MM.1S (cell line): Measurements from ENCODE around the gene EIF4B.

Experiments used
- DNase-seq: peaks from one replicate; pipeline ENCODE4 v3.0.0-alpha.2; 2015
- H2AFZ ChIP-seq: fragments of 300-600 bp; sonication (generic); 2 replicates; pipeline ENCODE4 v1.6.0; 2016; ENCODE audit warnings: antibody characterized with exemption, low read length
- H3F3A ChIP-seq: fragments of 300-600 bp; sonication (generic); 2 replicates; pipeline ENCODE4 v1.6.1; 2016; ENCODE audit warnings: mild to moderate bottlenecking, antibody characterized with exemption, low read length, moderate library complexity, mixed read lengths; ENCODE audit not compliant: insufficient read depth
- H3K27ac ChIP-seq: fragments of 300-600 bp; sonication (generic); 2 replicates; pipeline ENCODE4 v1.5.1; 2016; ENCODE audit warnings: mild to moderate bottlenecking, low read length
- H3K27me3 ChIP-seq: fragments of 300-600 bp; sonication (generic); replicated peaks from 2 replicates; pipeline ENCODE4 v1.6.0; 2016; ENCODE audit warnings: low read length; ENCODE audit not compliant: insufficient read depth
- H3K36me3 ChIP-seq: fragments of 300-600 bp; sonication (generic); replicated peaks from 2 replicates; pipeline ENCODE4 v1.6.1; 2016; ENCODE audit warnings: mild to moderate bottlenecking, low read length, mixed read lengths; ENCODE audit not compliant: insufficient read depth
- H3K4me1 ChIP-seq: fragments of 300-600 bp; sonication (generic); 2 replicates; pipeline ENCODE4 v1.6.1; 2016; ENCODE audit warnings: low read length, mixed read lengths
- H3K4me2 ChIP-seq: fragments of 300-600 bp; sonication (generic); 2 replicates; pipeline ENCODE4 v1.6.0; 2016; ENCODE audit warnings: low read depth, low read length
- H3K4me3 ChIP-seq: fragments of 300-600 bp; sonication (generic); 2 replicates; pipeline ENCODE4 v1.5.1; 2016; ENCODE audit warnings: low read length, mixed read lengths
- H3K79me2 ChIP-seq: fragments of 300-600 bp; sonication (generic); 2 replicates; pipeline ENCODE4 v1.6.1; 2016; ENCODE audit warnings: mixed run types, low read length, mixed read lengths
- H3K9ac ChIP-seq: fragments of 300-600 bp; sonication (generic); 2 replicates; pipeline ENCODE4 v1.6.1; 2016; ENCODE audit warnings: low read length, mixed read lengths
- H3K9me2 ChIP-seq: fragments of 300-600 bp; sonication (generic); replicated peaks from 2 replicates; pipeline ENCODE4 v1.6.1; 2016; ENCODE audit warnings: mild to moderate bottlenecking, low read length, mixed read lengths; ENCODE audit not compliant: insufficient read depth
- H3K9me3 ChIP-seq: fragments of 300-600 bp; sonication (generic); replicated peaks from 2 replicates; pipeline ENCODE4 v1.6.1; 2016; ENCODE audit warnings: mild to moderate bottlenecking, low read length, mixed read lengths; ENCODE audit not compliant: insufficient read depth
- H4K20me1 ChIP-seq: fragments of 300-600 bp; sonication (generic); 2 replicates; pipeline ENCODE4 v1.6.1; 2016; ENCODE audit warnings: mild to moderate bottlenecking, low read length, moderate library complexity, mixed read lengths; ENCODE audit not compliant: insufficient read depth
- CTCF ChIP-seq: fragments of 300-600 bp; sonication (generic); IDR thresholded peaks from 2 replicates; pipeline ENCODE4 v1.5.1; 2016; ENCODE audit warnings: antibody characterized with exemption, low read length, mixed read lengths
- EZH2 ChIP-seq: fragments of 300-600 bp; sonication (generic); optimal IDR thresholded peaks from 2 replicates; pipeline ENCODE3; 2017; ENCODE audit warnings: low read depth, mild to moderate bottlenecking, antibody characterized with exemption, low read length, mixed read lengths
- EZH2phosphoT487 ChIP-seq: fragments of 300-600 bp; sonication (generic); IDR thresholded peaks from 2 replicates; pipeline ENCODE4 v1.6.1; 2018; ENCODE audit warnings: antibody characterized with exemption, low read length

EIF4B gene

GRCh38 chr12:53074283-53074998 lies 68.2 kb downstream of the EIF4B start:
- TF ChIP-seq CTCF (no peak), EZH2phosphoT487 (no peak), EZH2 (no peak)
- no peak overlapping the region for H3K4me2 ChIP-seq

GRCh38 chr12:53074999-53075370 lies 68.7 kb downstream of the EIF4B start:
- no peak overlapping the region for H3K4me3 ChIP-seq
- peaks cover 4% of the 10 kb centered on the region; the same call in 1 of the 2 replicates for H3K36me3 ChIP-seq
- no peaks in the 10 kb centered on the region for H3K9me2 ChIP-seq
- H3K27ac ChIP-seq: no peak overlapping the region
- H3K79me2 ChIP-seq: peaks cover 38% of the 10 kb centered on the region
- H3K9ac ChIP-seq: no peak overlapping the region
- H3K9me3 ChIP-seq: no peaks in the 10 kb centered on the region
- no peak for DNase-seq
- H3K4me2 ChIP-seq: no peak overlapping the region
- peaks cover 10% of the 10 kb centered on the region; the same call in 1 of the 2 replicates for H3K4me1 ChIP-seq
- no peaks in the 10 kb centered on the region for H4K20me1 ChIP-seq
- H3F3A ChIP-seq: peaks cover 10% of the 10 kb centered on the region; the same call in 1 of the 2 replicates
- H2AFZ ChIP-seq: no peak overlapping the region
- H3K27me3 ChIP-seq: no peaks in the 10 kb centered on the region
- TF ChIP-seq CTCF (no peak), EZH2phosphoT487 (no peak), EZH2 (no peak)

More at GRCh38 chr12:53074283-53074998, 68.2 kb downstream of the EIF4B start:
- Histone ChIP-seq H3K36me3 (peaks cover 4% of the 10 kb centered on the region; the same call in 1 of the 2 replicates), H3K4me1 (peaks cover 7% of the 10 kb centered on the region; the same call in 1 of the 2 replicates), H3K9me2 (no peaks in the 10 kb centered on the region), H3K9me3 (no peaks in the 10 kb centered on the region), H3K27me3 (no peaks in the 10 kb centered on the region), H3K4me3 (no peak overlapping the region), H3K27ac (no peak overlapping the region), H4K20me1 (no peaks in the 10 kb centered on the region), H2AFZ (no peak overlapping the region), H3K9ac (no peak overlapping the region), H3K79me2 (peaks cover 38% of the 10 kb centered on the region), H3F3A (peaks cover 7% of the 10 kb centered on the region; the same call in 1 of the 2 replicates)
- no peak for DNase-seq

- peaks cover 10% of the 10 kb centered on the region; the same call in 1 of the 2 replicates for H3F3A ChIP-seq
- H3K36me3 ChIP-seq: peaks cover 4% of the 10 kb centered on the region; the same call in 1 of the 2 replicates
- peaks cover 32% of the 10 kb centered on the region for H3K79me2 ChIP-seq
- no peaks in the 10 kb centered on the region for H3K9me2 ChIP-seq
- H3K27me3 ChIP-seq: no peaks in the 10 kb centered on the region
- H3K9ac ChIP-seq: no peak overlapping the region
- no peak overlapping the region for H3K27ac ChIP-seq
- H3K4me1 ChIP-seq: peaks cover 10% of the 10 kb centered on the region; the same call in 1 of the 2 replicates
- no peaks in the 10 kb centered on the region for H4K20me1 ChIP-seq
- no peaks in the 10 kb centered on the region for H3K9me3 ChIP-seq
- no peak overlapping the region for H3K4me3 ChIP-seq
- no peak for DNase-seq
- no peak overlapping the region for H2AFZ ChIP-seq
- TF ChIP-seq CTCF (no peak), EZH2phosphoT487 (no peak), EZH2 (no peak)
- no peak overlapping the region for H3K4me2 ChIP-seq
These were observed 70.2 kb downstream of the EIF4B start for GRCh38 chr12:53076461-53076860.
